B cell (primary cell): ENCODE data around the gene MTERF2.

Experiments used
- CTCF ChIP-seq: fragments of 200-600 bp; IDR thresholded peaks from one replicate; pipeline ENCODE4 v1.8.0; 2022; ENCODE audit warnings: antibody characterized with exemption, mild to moderate bottlenecking
- EZH2 ChIP-seq: IDR thresholded peaks from 2 replicates; pipeline ENCODE4 v1.6.1; 2012; ENCODE audit warnings: borderline replicate concordance, low read depth, mild to moderate bottlenecking, moderate library complexity, low read length; ENCODE audit not compliant: insufficient read depth, poor library complexity, severe bottlenecking

- TF ChIP-seq CTCF: no peak
- TF ChIP-seq EZH2: no peak
Measured at GRCh38 chr12:106975993-106976658, 10.8 kb downstream of the MTERF2 start.
